Measurements from ENCODE around the gene PTOV1. TPM values are rescaled to one million over a fixed set of nuclear protein-coding genes. Genes with fewer than 3 reads are reported as not detected.

The PTOV1 gene
- total RNA-seq, 4 donors from 2014 or later: 62.3 to 203 (median 66.8) TPM

DNA sequence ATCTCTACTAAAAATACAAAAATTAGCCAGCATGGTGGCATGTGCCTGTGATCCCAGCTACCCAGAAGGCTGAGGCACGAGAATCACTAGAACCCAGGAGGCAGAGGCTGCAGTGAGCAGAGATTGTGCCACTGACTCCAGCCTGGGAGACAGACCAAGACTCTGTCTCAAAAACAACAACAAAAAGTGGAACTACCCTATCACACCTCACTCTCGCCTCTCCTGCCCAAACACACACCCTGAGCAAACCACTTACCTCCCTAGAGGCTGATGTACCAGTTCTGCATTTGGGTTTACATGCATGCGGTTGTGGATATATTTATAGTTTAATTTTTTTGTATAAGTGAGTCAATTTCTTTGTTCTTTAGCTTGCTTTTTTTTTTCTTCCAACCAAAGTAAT is 7.7 kb upstream of the PTOV1 start:
- H3K4me3 ChIP-seq: no peak overlapping the region
- no peak overlapping the region for H3K27ac ChIP-seq
- in situ Hi-C loops (cut with MboI; ENCODE audit: low pct_ligation_motif_present in 1 of 4, low pct_unique_long_range_greater_than_20kb in 1 of 4, low sequenced_read_pairs in 3 of 4) (no loop called here), intact Hi-C loops (cut with DNase I; ENCODE audit: low total_unique reads) (no loop called here)
- TF ChIP-seq EP300 (IDR thresholded peaks at IDR 0.05; ENCODE audit: low read depth) (no peak), POLR2AphosphoS5 (IDR thresholded peaks at IDR 0.05) (no peak), POLR2A (IDR thresholded peaks at IDR 0.05) (no peak)
- TF ChIP-seq, protein P1, sequence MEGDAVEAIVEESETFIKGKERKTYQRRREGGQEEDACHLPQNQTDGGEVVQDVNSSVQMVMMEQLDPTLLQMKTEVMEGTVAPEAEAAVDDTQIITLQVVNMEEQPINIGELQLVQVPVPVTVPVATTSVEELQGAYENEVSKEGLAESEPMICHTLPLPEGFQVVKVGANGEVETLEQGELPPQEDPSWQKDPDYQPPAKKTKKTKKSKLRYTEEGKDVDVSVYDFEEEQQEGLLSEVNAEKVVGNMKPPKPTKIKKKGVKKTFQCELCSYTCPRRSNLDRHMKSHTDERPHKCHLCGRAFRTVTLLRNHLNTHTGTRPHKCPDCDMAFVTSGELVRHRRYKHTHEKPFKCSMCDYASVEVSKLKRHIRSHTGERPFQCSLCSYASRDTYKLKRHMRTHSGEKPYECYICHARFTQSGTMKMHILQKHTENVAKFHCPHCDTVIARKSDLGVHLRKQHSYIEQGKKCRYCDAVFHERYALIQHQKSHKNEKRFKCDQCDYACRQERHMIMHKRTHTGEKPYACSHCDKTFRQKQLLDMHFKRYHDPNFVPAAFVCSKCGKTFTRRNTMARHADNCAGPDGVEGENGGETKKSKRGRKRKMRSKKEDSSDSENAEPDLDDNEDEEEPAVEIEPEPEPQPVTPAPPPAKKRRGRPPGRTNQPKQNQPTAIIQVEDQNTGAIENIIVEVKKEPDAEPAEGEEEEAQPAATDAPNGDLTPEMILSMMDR (IDR thresholded peaks at IDR 0.05): no peak
- DNase-seq: no peak
- H3K27me3 ChIP-seq: no peaks in the 10 kb centered on the region
- no peaks in the 10 kb centered on the region for H3K9me3 ChIP-seq
- 67 to 80% methylated on average over 2 to 3 of the region's 3 CpGs for WGBS, 2 donors (ENCODE audit: low coverage in 1 of 2)
- no peaks in the 10 kb centered on the region for H3K4me1 ChIP-seq
- no peaks in the 10 kb centered on the region for H3K36me3 ChIP-seq

DNA sequence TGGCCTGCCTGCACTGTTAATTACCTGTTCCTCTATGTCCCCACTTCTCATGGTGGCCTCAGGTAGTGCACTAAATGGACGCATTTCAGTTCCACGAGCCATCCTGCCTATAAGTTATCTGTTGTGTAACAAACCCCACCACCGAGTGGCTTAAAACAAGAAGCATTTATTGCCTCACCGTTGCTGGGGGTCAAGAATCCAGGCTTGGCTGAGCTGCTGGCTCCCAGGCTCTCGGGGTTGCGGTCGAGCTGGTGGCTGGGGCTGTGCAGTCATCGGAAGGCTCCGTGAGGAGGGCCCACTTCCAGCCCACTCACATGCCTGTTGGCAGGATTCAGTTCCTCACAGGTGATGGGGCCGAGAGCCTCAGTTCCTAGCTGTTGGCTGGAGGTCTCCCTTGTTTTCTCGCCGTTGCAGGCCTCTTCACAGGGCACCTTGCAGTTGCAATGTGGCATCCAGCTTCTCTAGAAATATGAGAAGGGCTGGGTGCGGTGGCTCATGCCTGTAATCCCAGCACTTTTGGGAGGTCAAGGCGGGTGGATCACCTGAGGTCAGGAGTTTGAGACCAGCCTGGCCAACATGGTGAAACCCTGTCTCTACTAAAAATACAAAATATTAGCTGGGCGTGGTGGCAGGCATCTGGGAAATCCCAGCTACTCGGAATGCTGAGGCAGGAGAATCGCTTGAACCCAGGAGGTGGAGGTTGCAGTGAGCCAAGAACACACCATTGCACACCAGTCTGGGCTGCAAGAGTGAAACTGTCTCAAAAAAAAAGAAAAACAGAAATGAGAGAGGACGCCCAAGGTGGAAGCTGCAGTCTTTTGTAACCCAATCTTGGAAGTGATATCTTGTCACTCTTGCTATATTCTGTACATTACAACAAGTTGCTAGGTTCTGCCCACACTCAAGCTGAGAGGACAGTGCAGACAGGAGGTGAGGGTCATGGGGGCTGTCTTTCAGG is 6.5 kb upstream of the PTOV1 start:
- no peak for DNase-seq
- TF ChIP-seq POLR2AphosphoS5 (IDR thresholded peaks at IDR 0.05) (no peak), EP300 (IDR thresholded peaks at IDR 0.05; ENCODE audit: low read depth) (no peak)
- Histone ChIP-seq H3K27me3 (no peaks in the 10 kb centered on the region), H3K9me3 (no peaks in the 10 kb centered on the region), H3K27ac (no peak overlapping the region), H3K36me3 (no peaks in the 10 kb centered on the region), H3K4me3 (no peak overlapping the region), H3K4me1 (peaks cover 0 to under 1% (median 0%) of the 10 kb centered on the region in 4 donors)
- intact Hi-C loops (cut with DNase I; ENCODE audit: low total_unique reads) (no loop called here), in situ Hi-C loops (cut with MboI; ENCODE audit: low pct_ligation_motif_present in 1 of 4, low pct_unique_long_range_greater_than_20kb in 1 of 4, low sequenced_read_pairs in 3 of 4) (no loop called here)
- 78% methylated on average over 7 to 18 of the region's 18 CpGs for WGBS, 2 donors (ENCODE audit: low coverage in 1 of 2)

DNA sequence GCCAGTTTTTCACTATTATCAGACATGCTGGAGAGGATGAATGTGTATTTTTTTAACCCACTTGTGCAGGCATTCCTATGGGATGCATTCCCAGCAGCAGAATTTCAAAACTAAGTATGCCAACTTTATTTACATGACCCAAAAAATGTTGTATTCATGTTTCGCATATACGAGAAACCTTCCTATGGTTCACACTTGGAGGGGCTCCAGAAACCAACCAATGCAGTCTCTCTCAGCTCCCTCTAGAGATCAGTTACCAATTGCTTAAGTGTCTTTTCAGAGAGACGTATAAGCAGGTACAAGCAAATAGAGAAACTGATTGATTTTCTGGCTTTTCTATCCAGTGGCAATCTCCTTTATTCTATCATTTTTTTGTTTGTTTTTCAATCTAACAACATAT is 5.5 kb upstream of the PTOV1 start:
- no peak for TF ChIP-seq POLR2AphosphoS5 (IDR thresholded peaks at IDR 0.05)
- TF ChIP-seq POLR2A (IDR thresholded peaks at IDR 0.05): no peak
- TF ChIP-seq, protein P1 (IDR thresholded peaks at IDR 0.05): no peak
- no peak for TF ChIP-seq EP300 (IDR thresholded peaks at IDR 0.05; ENCODE audit: low read depth)

DNA sequence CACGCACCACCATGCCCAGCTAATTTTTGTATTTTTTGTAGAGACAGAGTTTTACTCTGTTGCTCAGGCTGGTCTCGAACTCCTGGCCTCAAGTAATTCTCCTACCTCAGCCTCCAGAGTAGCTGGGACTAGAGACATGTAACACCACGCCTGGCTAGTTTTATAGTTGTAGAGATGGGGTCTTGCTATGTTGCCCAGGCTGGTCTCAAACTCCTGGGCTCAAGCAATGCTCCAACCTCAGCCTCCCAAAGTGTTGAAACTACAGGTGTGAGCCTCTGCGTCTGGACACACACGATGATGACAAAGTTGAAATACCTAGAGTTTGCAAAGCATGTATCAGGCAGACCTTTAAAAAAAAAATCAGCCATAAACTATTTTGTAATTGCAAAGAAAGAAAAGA is 4.6 kb upstream of the PTOV1 start:
- TF ChIP-seq, protein P1 (IDR thresholded peaks at IDR 0.05): no peak
- TF ChIP-seq POLR2A (IDR thresholded peaks at IDR 0.05): no peak
- intact Hi-C loops (cut with DNase I; ENCODE audit: low total_unique reads) (no loop called here), in situ Hi-C loops (cut with MboI; ENCODE audit: low pct_ligation_motif_present in 1 of 4, low pct_unique_long_range_greater_than_20kb in 1 of 4, low sequenced_read_pairs in 3 of 4) (no loop called here)
- H3K4me1 ChIP-seq: peaks cover 0 to 9% (median 6%) of the 10 kb centered on the region in 4 donors
- H3K36me3 ChIP-seq: no peaks in the 10 kb centered on the region
- H3K27ac ChIP-seq: no peak overlapping the region
- no peaks in the 10 kb centered on the region for H3K27me3 ChIP-seq
- WGBS, 2 donors (ENCODE audit: low coverage in 1 of 2): 62 to 70% methylated on average over 2 to 5 of the region's 5 CpGs
- H3K4me3 ChIP-seq: no peak overlapping the region
- H3K9me3 ChIP-seq: no peaks in the 10 kb centered on the region
- DNase-seq: no peak

More for the DNA sequence above, 5.5 kb upstream of the PTOV1 start:
- no peak for DNase-seq
- whole genome bisulfite sequencing, 2 donors (ENCODE audit: low coverage in 1 of 2): 67 to 70% methylated on average over 1 to 3 of the region's 3 CpGs
- Histone ChIP-seq H3K9me3 (no peaks in the 10 kb centered on the region), H3K27me3 (no peaks in the 10 kb centered on the region), H3K27ac (no peak overlapping the region), H3K4me1 (peaks cover 0 to 9% (median 5%) of the 10 kb centered on the region in 4 donors), H3K36me3 (no peaks in the 10 kb centered on the region), H3K4me3 (no peak overlapping the region)
- in situ Hi-C loops (cut with MboI; ENCODE audit: low pct_ligation_motif_present in 1 of 4, low pct_unique_long_range_greater_than_20kb in 1 of 4, low sequenced_read_pairs in 3 of 4) (no loop called here), intact Hi-C loops (cut with DNase I; ENCODE audit: low total_unique reads) (no loop called here)

Measured in transverse colon (tissue), 4 donors.